Measurements from ENCODE around the gene MAGEA11. TPM values are rescaled to one million over a fixed set of nuclear protein-coding genes. Genes with fewer than 3 reads are reported as not detected.

MAGEA11 gene
- total and polyA plus RNA-seq, 9 donors = not detected

DNA sequence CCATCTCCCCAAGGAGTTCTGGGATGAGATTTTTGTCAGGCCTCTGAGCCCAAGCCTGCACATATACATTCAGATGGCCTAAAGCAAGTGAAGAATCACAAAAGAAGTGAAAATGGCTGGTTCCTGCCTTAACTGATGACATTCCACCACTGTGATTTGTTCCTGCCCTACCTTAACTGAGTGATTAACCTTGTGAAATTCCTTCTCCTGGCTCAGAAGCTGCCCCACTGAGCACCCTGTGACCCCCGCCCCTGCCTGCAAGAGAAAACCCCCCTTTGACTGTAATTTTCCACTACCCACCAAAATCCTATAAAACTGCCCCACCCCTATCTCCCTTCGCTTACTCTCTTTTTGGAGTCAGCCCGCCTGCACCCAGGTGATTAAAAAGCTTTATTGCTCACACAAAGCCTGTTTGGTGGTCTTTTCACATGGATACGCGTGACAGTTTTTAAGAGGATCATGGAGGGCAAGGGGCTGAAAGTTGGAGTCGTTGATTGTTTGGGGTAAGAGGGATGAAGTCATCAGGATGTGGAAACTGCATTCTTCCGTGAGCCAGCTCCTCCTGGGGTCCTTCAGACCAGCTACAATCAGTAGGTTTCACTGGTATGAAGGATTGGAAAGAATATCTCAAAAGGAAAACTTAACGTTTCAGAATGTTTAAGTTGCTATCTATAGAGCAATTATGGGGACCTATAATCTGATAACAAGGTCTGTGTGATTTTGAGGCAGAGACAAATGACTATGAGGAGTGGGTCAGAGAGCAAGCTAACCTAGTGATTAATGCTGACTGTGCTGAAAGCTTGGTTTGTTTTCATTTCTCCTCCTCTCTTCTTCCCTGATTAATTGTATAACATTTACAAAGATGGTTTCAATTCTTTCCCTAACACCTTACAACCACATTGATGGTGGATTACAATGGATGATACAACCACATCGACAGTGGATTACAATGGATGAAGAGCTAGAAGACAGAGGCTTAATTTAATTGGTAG is 28.6 kb upstream of the MAGEA11 start:
- 36 to 40% (median 39%) methylated on average over 9 of the region's 9 CpGs for WGBS, 3 donors
- no peak for TF ChIP-seq POLR2A (IDR thresholded peaks at IDR 0.05)
- TF ChIP-seq, protein P1, sequence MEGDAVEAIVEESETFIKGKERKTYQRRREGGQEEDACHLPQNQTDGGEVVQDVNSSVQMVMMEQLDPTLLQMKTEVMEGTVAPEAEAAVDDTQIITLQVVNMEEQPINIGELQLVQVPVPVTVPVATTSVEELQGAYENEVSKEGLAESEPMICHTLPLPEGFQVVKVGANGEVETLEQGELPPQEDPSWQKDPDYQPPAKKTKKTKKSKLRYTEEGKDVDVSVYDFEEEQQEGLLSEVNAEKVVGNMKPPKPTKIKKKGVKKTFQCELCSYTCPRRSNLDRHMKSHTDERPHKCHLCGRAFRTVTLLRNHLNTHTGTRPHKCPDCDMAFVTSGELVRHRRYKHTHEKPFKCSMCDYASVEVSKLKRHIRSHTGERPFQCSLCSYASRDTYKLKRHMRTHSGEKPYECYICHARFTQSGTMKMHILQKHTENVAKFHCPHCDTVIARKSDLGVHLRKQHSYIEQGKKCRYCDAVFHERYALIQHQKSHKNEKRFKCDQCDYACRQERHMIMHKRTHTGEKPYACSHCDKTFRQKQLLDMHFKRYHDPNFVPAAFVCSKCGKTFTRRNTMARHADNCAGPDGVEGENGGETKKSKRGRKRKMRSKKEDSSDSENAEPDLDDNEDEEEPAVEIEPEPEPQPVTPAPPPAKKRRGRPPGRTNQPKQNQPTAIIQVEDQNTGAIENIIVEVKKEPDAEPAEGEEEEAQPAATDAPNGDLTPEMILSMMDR (IDR thresholded peaks at IDR 0.05) = no peak
- DNase-seq = no peak
- Histone ChIP-seq H3K36me3 (no peaks in the 10 kb centered on the region), H3K4me1 (ENCODE audit: insufficient read depth) (no peaks in the 10 kb centered on the region), H3K9me3 (no peaks in the 10 kb centered on the region), H3K27me3 (no peaks in the 10 kb centered on the region), H3K4me3 (no peak overlapping the region), H3K27ac (no peak overlapping the region)
- intact Hi-C loops (cut with DNase I) = no loop called here

DNA sequence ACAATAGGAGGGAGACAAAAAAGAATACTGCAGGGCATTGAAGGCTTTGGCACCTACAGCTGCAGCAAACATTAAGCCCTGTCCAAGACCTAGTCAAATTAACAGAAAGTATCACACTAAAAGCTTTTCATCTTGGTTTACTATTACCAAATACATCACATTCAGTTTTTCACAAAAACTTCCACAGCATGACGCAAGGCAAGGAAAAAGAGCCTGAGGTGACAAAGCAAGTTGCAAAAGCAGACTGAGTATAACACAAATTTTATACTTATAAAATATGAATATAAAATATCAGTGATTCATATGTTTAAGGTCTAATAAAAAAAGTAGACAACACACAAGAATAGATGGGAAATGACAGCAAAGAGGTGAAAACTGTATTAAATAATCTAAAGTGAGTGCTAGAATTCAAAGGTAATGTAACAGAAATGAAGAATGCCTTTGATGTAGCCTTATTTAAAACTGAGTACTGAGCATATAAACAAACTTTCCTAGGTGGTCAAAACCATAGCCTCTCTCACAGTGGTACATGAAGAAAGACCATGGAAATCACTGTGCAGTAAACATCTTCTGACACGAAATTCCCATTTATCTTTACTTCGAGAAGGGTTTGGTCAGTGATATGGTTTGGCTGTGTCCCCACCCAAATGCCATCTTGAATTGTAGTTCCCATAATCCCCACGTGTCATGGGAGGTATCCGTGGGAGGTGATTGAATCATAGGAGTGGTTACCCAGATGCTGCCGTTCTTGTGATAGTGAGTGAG is 27.7 kb upstream of the MAGEA11 start:
- intact Hi-C loops (cut with DNase I) = no loop called here
- no peaks in the 10 kb centered on the region for H3K36me3 ChIP-seq
- no peaks in the 10 kb centered on the region for H3K27me3 ChIP-seq
- no peaks in the 10 kb centered on the region for H3K4me1 ChIP-seq (ENCODE audit: insufficient read depth)
- no peak overlapping the region for H3K4me3 ChIP-seq
- H3K27ac ChIP-seq = no peak overlapping the region
- H3K9me3 ChIP-seq = no peaks in the 10 kb centered on the region
- DNase-seq = no peak
- TF ChIP-seq POLR2A (IDR thresholded peaks at IDR 0.05) (no peak), EP300 (IDR thresholded peaks at IDR 0.05) (no peak)
- TF ChIP-seq, protein P1 (IDR thresholded peaks at IDR 0.05) = no peak
- 56 to 63% (median 57%) methylated on average over 6 of the region's 6 CpGs for WGBS, 3 donors

DNA sequence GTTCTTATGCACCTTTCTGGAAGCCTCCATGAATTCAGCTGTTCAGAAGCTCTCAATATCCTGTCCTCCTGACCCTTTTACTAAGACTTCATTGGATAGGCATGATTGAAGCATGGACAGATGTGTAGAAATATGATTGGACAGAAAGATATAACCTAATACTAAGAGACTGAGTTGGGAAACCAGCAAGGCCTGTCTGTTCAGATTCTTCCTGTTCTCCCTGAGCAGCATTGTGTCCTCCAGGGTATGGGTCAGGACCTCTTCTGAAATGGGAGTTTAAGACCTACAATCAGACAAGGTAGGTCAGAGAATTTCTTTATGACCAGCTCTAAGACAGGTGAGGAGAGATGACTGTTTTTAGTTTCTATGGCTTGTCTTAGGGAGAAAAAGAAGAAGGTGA is 23.9 kb upstream of the MAGEA11 start:
- TF ChIP-seq, protein P1 (IDR thresholded peaks at IDR 0.05) = no peak
- no peak for TF ChIP-seq POLR2A (IDR thresholded peaks at IDR 0.05)
- TF ChIP-seq EP300 (IDR thresholded peaks at IDR 0.05) = no peak
- H3K4me1 ChIP-seq (ENCODE audit: insufficient read depth) = no peaks in the 10 kb centered on the region
- no peaks in the 10 kb centered on the region for H3K27me3 ChIP-seq
- no peak for DNase-seq
- H3K4me3 ChIP-seq = no peak overlapping the region
- H3K9me3 ChIP-seq = no peaks in the 10 kb centered on the region
- no peaks in the 10 kb centered on the region for H3K36me3 ChIP-seq
- intact Hi-C loops (cut with DNase I) = no loop called here
- no peak overlapping the region for H3K27ac ChIP-seq

DNA sequence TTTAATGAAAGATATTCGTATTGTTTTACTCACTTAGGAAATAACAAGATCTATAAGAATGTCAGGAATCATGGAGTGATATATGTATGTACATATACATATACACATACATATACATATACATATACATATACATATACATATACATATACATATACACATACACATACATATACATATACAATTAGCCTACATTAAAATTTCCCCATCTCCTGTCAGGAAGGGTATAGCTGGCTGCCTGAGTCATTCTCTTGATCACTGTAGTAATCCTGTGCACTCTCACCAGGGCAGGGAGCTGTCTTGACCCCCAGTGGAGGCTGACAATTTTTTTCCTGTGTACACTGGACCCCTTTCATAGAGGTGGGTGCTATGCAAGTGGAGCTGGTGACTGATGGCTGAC is 23.3 kb upstream of the MAGEA11 start:
- 46 to 72% (median 65%) methylated on average over 1 of the region's 1 CpG for WGBS, 3 donors
- TF ChIP-seq, protein P1 (IDR thresholded peaks at IDR 0.05) = no peak
- TF ChIP-seq POLR2A (IDR thresholded peaks at IDR 0.05) = no peak
- TF ChIP-seq EP300 (IDR thresholded peaks at IDR 0.05) = no peak
- no peak for DNase-seq
- no peak overlapping the region for H3K27ac ChIP-seq
- no peak overlapping the region for H3K4me3 ChIP-seq
- no peaks in the 10 kb centered on the region for H3K36me3 ChIP-seq
- intact Hi-C loops (cut with DNase I) = no loop called here
- H3K4me1 ChIP-seq (ENCODE audit: insufficient read depth) = no peaks in the 10 kb centered on the region
- H3K27me3 ChIP-seq = no peaks in the 10 kb centered on the region
- no peaks in the 10 kb centered on the region for H3K9me3 ChIP-seq

Data from ovary (tissue), 9 donors.